Activated CD4-positive, CD25-positive, alpha-beta regulatory T cell treated with anti-CD3 and anti-CD28 coated beads, Interleukin-2, amount 50 U/mL, for 72 hours (primary cell): ENCODE measurements around the gene CCR6.
"Not testable (repeated sequence)": the region's sequence is repeated elsewhere in the genome, so short reads cannot be mapped to it uniquely, and the experiment has no call there.

Experiments used
- DNase-seq: peaks from one replicate; pipeline ENCODE4 v3.0.0; 2021

CCR6 gene

GRCh38 chr6:167122827-167123657 is at the start of gene CCR6:
Gene CCR6 (plus strand): TSS chr6:167123096. CDS start chr6:167136135, 13,039 bp downstream.
- DNase-seq = no peak

DNA sequence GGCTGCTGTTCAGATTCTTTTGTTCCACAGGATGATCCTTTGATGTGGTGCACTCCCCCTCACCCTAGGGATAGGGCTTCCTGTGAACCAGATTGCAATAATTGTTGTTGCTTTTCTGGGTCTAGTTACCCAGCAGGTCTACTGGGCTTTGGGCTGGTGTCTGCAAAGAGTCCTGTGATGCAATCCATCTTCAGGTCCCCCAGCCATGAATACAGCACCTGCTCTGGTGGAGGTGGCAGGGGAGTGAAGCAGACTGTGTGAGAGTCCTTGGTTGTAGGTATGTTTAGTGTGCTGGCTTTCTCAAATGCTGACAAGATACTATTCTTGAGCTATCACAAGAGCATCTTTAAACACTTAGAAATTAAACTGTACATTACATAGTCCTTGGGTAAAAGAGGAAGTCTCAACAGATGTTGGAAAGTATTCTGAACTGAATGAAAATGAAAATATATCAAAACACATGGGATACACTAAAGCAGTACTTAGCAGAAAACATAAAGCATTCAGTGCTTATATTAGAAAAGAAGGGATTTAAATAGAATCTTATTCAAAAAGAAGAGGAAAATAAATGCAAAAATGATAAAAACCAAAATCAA is 49.1 kb upstream of the CCR6 start:
- no peak for DNase-seq

DNA sequence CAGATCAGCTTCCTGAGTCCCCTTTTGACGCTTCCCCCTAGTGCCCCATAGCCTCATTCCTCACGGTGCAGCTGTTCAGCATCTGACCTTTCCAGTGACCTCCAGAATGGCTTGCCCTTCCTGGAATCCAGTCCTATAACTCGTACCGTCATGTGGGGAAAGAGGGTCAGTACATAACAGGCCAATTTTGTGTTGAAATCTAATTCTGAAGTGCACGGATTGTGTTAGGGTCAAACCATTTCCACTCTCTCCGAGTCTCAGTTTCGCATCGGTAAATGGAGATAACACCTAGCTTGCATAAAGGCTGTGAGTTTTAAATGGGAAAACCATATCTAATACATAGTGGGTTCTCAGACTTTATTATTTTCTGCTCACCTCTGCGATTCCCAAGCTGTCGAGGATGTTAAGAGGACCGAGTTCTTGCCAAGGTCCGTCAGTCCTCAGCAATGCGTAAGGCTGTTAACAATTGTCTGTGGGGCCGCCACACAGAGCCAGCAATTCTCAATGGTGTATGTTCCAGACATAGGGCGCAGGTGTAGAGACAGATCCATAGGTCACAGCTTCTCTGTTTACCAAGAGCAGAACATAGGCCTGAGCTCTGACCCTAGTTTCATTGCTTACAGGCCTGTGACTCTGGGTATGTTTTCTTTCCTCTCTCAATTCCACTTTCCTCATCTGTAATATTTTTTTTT is 45.5 kb upstream of the CCR6 start:
- no peak for DNase-seq

DNA sequence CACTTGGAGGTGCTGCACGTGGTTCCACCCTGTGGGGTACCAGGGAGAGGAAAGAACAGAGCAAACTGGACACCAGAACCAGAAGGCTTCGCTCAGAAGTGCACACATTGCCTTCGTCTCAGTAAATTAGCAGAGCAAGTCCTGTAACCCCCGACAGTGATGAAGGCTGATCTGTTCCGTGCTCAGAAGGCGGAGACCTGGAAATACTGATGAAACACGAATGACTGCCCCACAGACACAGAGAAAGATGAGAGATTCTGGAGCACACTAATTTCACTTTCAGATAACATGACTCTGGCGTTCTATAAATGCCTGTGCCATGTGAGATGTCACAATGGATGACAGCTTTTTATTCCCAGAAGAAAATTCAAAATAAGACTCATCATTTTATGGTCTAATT is 44.2 kb upstream of the CCR6 start:
- no peak for DNase-seq

DNA sequence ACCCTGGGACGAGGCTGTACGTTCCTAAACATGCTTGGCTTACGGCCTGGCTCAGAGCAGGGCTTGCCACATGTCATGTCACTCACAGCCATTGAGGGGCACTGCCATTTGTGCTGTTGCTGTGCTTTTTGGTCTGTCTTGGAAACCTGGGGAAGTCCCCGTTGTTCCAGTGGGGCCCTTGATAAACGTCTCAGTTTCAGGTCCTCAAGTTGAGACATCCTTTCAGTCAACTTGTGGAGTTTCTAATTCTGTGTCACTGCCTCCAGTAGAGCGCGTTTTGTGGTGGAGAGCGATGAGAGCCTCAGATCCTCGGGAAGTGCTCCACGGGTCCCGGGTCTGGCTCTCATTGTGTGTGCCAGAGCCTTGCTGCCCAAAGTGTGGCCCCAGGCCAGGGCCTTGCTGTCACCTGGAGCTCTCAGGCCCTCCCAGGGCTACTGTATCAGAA is 43.0 kb upstream of the CCR6 start:
- no peak for DNase-seq

- DNase-seq = no peak
Measured at GRCh38 chr6:167087857-167088354, 35.0 kb upstream of the CCR6 start.

GRCh38 chr6:167088741-167089140 is 34.2 kb upstream of the CCR6 start:
- not testable (repeated sequence) for DNase-seq

- DNase-seq = no peak
Measured at GRCh38 chr6:167089243-167090142, 33.4 kb upstream of the CCR6 start.

DNA sequence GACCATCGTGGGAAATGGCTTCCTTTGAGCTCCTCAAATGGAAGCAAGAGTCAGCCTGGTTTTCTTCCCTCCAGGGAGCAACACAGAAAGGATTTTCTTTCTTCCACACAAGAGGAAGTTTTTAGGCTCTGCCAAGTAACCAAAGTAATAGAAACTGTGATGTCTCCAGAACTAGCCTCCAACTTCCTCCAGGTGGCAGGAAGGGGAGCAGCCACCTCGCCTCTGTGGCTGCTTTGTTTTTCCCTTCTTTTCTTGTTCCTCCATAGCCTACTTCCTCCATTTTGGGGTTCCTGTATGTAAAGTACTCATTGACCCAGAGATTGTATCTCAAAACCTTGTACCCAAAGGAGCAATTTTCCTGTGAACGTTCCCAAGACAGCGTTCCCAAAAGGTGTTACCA is 32.7 kb upstream of the CCR6 start:
- DNase-seq = no peak

- no peak for DNase-seq
Measured at GRCh38 chr6:167091026-167091804, 31.7 kb upstream of the CCR6 start.

- DNase-seq = no peak
Measured at GRCh38 chr6:167091805-167092107, 31.1 kb upstream of the CCR6 start.

DNA sequence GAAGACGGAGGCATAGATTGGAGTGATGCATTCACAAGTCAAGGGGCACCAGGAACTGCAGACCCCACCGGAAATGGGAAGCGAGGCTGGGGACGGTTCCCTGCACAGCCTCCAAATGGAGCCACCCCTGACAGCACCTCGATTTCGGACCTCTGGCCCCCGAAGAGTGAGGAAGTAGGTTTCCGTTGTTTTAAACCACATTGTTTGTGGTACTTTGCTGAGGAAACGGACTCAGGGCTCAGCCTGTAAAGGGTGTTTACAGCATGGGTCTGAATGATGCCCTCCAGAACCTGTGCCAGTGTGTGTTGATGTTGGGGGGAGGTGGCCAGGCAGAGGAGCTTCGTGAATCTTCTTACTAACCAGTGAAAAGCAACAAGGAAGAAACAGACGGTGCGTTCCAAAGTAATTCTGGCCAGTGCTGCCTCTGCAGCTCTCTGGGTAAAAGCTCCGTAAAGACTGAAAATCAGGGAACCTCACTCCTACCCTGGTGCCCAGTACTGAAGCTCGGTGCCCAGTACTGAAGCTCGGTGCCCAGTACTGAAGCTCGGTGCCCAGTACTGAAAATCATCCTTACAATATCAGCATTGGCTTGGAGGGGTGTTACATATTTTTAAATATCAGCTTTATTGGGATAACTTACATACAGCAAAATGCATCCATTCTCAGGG is 30.1 kb upstream of the CCR6 start:
- DNase-seq = no peak

GRCh38 chr6:167093406-167093921 is 29.4 kb upstream of the CCR6 start:
- DNase-seq = no peak

- peak; percentile 65 for DNase-seq
Measured at GRCh38 chr6:167093922-167094432, 28.9 kb upstream of the CCR6 start.

DNA sequence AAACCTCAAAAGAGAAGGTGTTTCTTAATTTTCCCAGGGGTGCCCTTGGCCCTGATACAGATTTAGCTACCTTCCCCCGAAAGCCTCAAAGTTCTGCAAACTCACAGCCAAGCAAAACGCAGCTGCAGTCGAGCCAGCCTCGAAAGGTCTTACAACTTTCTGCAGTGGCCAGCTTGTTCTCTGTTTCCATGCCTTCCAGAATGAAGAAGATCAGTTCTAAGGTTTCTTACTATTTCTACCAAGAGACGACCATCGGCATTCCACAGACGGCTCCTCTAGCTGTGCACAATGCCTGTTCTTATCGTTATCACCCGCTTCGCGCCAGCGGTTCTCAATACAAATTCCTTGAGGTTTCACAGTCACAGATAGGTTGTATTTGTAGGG is 28.5 kb upstream of the CCR6 start:
- DNase-seq = no peak

DNA sequence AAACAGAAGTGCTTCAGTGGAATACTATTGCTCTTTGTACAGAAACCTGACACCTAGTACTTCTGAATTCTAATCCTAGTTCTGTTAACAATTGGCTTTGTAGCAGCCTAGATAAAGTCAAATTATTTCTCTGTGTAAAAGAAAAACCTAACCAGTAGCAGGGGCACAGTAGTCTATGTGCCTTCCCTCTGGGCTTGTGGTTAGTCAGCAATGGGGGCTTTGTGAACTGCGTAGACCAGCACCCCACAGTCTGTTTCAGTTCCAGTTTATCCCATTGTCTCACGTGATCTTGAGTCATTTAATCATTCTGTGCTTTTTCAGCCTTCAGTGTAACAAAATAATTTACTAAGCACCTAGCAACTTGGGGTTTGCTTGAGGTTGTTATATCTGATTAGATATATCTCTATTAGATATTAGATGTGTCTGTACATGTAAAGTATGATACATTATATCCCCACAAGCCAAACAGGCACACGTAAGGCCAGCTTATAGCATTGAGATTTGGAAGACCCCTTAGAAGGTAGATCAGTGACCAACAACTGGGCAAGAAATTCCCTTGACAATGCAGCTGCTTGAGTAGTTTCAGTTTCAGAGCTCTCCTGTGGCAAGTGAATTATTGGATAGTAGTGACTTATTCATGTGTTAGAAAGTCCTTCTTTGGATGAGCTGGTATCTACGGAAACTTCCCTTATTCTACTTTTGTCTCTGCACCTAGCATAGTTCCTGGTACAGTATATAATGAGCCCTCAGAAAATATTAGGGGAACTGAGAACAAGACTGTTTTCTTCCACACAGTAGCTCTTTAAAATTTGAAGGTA is 27.9 kb upstream of the CCR6 start:
- DNase-seq = no peak

DNA sequence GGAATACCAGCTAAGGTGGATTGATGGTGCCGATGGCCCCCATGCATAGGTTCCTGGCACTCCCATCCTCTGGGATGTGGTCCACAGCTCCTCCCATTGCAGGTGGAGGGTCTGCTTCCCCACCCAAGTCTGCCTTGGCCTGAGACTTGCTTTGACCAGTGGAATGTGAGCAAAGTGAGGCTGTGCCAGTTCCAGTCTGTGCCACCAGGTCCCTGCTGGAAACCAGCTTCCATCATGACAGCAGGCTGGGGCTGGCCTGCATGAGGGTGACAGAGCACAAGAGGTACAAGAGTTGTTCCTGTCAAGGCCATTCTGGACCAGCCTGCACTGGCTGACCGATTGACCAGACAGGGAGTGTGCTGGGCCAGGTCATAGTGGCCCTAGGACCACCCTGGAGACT is 27.0 kb upstream of the CCR6 start:
- DNase-seq = no peak

DNA sequence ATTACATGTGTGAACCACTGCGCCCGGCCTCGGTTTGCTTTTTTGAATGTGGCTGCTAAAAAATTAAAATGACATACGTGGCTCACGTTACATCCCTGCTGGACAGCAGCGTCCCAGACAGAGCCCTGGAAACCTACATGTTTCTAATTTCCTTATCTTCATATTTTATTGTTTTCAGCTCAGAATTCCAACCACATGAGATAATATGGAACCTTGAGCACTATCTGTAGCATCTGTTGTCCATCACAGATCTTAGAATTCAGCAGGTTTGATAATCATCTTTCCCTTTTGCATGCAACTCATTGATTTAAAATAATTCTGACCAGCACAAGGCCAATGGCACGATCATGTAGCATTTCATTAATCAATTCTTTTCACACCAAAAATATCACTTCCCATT is 25.9 kb upstream of the CCR6 start:
- no peak for DNase-seq

DNA sequence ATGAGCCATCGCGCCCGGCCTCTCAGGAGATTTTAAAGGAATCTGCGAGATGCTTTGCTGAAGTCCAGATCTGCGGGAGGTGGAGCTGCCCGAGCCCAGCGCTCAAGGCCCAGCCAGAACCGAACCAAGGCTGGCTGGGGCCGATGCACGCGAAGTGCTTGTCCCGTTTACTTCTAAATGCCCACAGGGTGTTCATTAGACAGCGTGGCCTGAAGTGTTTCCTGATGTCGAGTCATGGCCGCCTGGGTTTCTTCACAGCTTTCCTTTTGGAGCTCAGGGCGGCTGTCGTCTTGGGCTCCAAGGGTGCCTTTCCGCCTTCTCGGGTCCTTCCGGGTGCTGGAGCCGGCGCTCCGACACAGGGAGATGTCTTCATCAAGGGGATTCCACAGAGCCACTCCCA is 25.1 kb upstream of the CCR6 start:
- DNase-seq = no peak

DNA sequence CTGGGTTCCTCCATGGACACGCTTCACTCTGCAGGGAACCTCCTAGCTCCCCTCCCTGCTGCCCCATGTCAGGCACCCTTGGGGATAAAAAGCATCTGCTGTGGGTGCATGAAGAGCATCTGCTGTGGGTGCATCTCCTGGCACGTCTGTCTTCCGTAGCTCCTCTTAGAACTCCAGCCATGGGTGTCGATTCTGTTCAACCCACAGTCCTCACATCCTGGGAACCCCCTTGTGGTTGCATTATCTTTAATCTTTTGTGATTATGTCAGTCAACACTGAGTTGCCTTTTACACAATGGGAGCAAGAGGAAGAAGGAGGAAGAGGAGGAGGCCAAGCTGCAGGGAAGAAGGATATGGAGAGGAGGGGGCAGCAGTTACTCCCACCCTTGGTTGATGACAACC is 24.1 kb upstream of the CCR6 start:
- no peak for DNase-seq
